Astrocyte (in vitro differentiated cells and primary cell): ENCODE results near the gene TRMT112. TPM values are rescaled to one million over a fixed set of nuclear protein-coding genes. Genes with fewer than 3 reads are reported as not detected.

Experiments
- DNase-seq: peaks from one replicate; pipeline ENCODE4 v3.0.0-alpha.2; 2010; ENCODE audit warnings: low read depth
- FAIRE-seq: peaks from 2 replicates; lab custom pipeline; 2011; peaks lifted over from hg19 to GRCh38; lab: Jason Lieb, UNC
- H2AFZ ChIP-seq: 2 replicates; pipeline ENCODE4 v1.6.0; 2012; ENCODE audit warnings: low read depth, low read length, inconsistent platforms
- H3K27ac ChIP-seq: 2 replicates; pipeline ENCODE4 v1.5.1; 2011; ENCODE audit warnings: low read depth, low read length, inconsistent platforms
- H3K27me3 ChIP-seq: 2 replicates; pipeline ENCODE4 v1.6.0; 2011; ENCODE audit warnings: low read length, inconsistent platforms; ENCODE audit not compliant: insufficient read depth
- H3K36me3 ChIP-seq: 2 replicates; pipeline ENCODE4 v1.5.1; 2011; ENCODE audit warnings: low read length, inconsistent platforms; ENCODE audit not compliant: insufficient read depth
- H3K4me1 ChIP-seq: 2 replicates; pipeline ENCODE4 v1.5.1; 2011; ENCODE audit warnings: low read length, inconsistent platforms; ENCODE audit not compliant: insufficient read depth
- H3K4me2 ChIP-seq: 2 replicates; pipeline ENCODE4 v1.6.0; 2012; ENCODE audit warnings: low read length, inconsistent platforms
- H3K4me3 ChIP-seq: 2 replicates; pipeline ENCODE4 v1.5.1; 2011; ENCODE audit warnings: low read depth, mild to moderate bottlenecking, low read length, inconsistent platforms; ENCODE audit not compliant: insufficient read depth
- H3K79me2 ChIP-seq: 2 replicates; pipeline ENCODE4 v1.6.0; 2012; ENCODE audit warnings: mild to moderate bottlenecking, low read length, inconsistent platforms; ENCODE audit not compliant: insufficient read depth
- H3K9ac ChIP-seq: 2 replicates; pipeline ENCODE4 v1.6.0; 2012; ENCODE audit warnings: mild to moderate bottlenecking, low read length, inconsistent platforms
- H3K9me3 ChIP-seq: 2 replicates; pipeline ENCODE4 v1.5.1; 2012; ENCODE audit warnings: low read depth, mild to moderate bottlenecking, low read length, inconsistent platforms; ENCODE audit not compliant: insufficient read depth
- H4K20me1 ChIP-seq: 2 replicates; pipeline ENCODE4 v1.6.0; 2012; ENCODE audit warnings: low read length, inconsistent platforms; ENCODE audit not compliant: insufficient read depth
- H3K27ac Mint-ChIP-seq: one replicate; pipeline ENCODE4 v1.8.0; 2021; ENCODE audit warnings: mild to moderate bottlenecking, mixed read lengths; ENCODE audit not compliant: unreplicated experiment
- H3K27me3 Mint-ChIP-seq: one replicate; pipeline ENCODE4 v1.8.0; 2021; ENCODE audit warnings: low read depth, mixed read lengths; ENCODE audit not compliant: unreplicated experiment
- H3K36me3 Mint-ChIP-seq: one replicate; pipeline ENCODE4 v1.8.0; 2021; ENCODE audit warnings: low read depth, mixed read lengths; ENCODE audit not compliant: unreplicated experiment
- H3K4me1 Mint-ChIP-seq: one replicate; pipeline ENCODE4 v1.8.0; 2021; ENCODE audit warnings: low read depth, mixed read lengths; ENCODE audit not compliant: unreplicated experiment
- H3K4me3 Mint-ChIP-seq: one replicate; pipeline ENCODE4 v1.8.0; 2021; ENCODE audit warnings: mild to moderate bottlenecking, moderate library complexity, mixed read lengths; ENCODE audit not compliant: unreplicated experiment
- H3K9me3 Mint-ChIP-seq: one replicate; pipeline ENCODE4 v1.8.0; 2021; ENCODE audit warnings: mild to moderate bottlenecking, mixed read lengths; ENCODE audit not compliant: unreplicated experiment
- CTCF ChIP-seq: IDR thresholded peaks from 2 replicates; pipeline ENCODE4 v1.5.1; 2011; ENCODE audit warnings: low read depth, mild to moderate bottlenecking, inconsistent platforms, low read length, moderate library complexity; ENCODE audit not compliant: insufficient read depth
- EZH2 ChIP-seq: IDR thresholded peaks from 2 replicates; pipeline ENCODE4 v1.6.1; 2012; ENCODE audit warnings: mild to moderate bottlenecking, low read length, inconsistent platforms; ENCODE audit not compliant: insufficient read depth
- total RNA-seq: library from RNA; stranded (reverse); gene quantifications from 2 replicates; pipeline ENCODE4 v1.2.1, GENCODE V29; 2021

TRMT112 gene
- total RNA-seq, 1 donor from 2014 or later = 146 TPM

GRCh38 chr11:64323373-64323772, 6.0 kb upstream of the TRMT112 start:
- Mint-ChIP-seq H3K27ac (no peak overlapping the region), H3K4me3 (no peak overlapping the region), H3K36me3 (peaks cover 18% of the 10 kb centered on the region), H3K9me3 (peaks cover 2% of the 10 kb centered on the region), H3K27me3 (peaks cover 3% of the 10 kb centered on the region), H3K4me1 (peaks cover 19% of the 10 kb centered on the region)
- Histone ChIP-seq H4K20me1 (peaks cover 28% of the 10 kb centered on the region), H3K4me1 (peaks cover 7% of the 10 kb centered on the region), H3K4me3 (no peak overlapping the region), H2AFZ (no peak overlapping the region), H3K27ac (no peak overlapping the region), H3K79me2 (peaks cover 9% of the 10 kb centered on the region), H3K4me2 (no peak overlapping the region), H3K36me3 (peaks cover 3% of the 10 kb centered on the region), H3K9ac (no peak overlapping the region), H3K9me3 (no peaks in the 10 kb centered on the region), H3K27me3 (no peaks in the 10 kb centered on the region)
- DNase-seq (no peak), FAIRE-seq (no peak)
- no peak for TF ChIP-seq CTCF
- TF ChIP-seq EZH2 = no peak

GRCh38 chr11:64322925-64323260, 5.5 kb upstream of the TRMT112 start:
- peaks cover 2% of the 10 kb centered on the region for H3K9me3 Mint-ChIP-seq

More at GRCh38 chr11:64322925-64323260, 5.5 kb upstream of the TRMT112 start:
- H3K4me2 ChIP-seq = no peak overlapping the region
- H3K9me3 ChIP-seq = no peaks in the 10 kb centered on the region
- Mint-ChIP-seq H3K4me3 (no peak overlapping the region), H3K27me3 (peaks cover 1% of the 10 kb centered on the region), H3K27ac (no peak overlapping the region), H3K36me3 (peaks cover 18% of the 10 kb centered on the region), H3K4me1 (peaks cover 19% of the 10 kb centered on the region)
- TF ChIP-seq CTCF = no peak
- TF ChIP-seq EZH2 = no peak
- no peak for DNase-seq
- H3K27ac ChIP-seq = no peak overlapping the region
- H2AFZ ChIP-seq = no peak overlapping the region
- H3K4me3 ChIP-seq = no peak overlapping the region
- FAIRE-seq = no peak
- peaks cover 3% of the 10 kb centered on the region for H3K36me3 ChIP-seq
- H3K9ac ChIP-seq = no peak overlapping the region
- peaks cover 9% of the 10 kb centered on the region for H3K79me2 ChIP-seq
- H3K27me3 ChIP-seq = no peaks in the 10 kb centered on the region
- peaks cover 7% of the 10 kb centered on the region for H3K4me1 ChIP-seq
- peaks cover 28% of the 10 kb centered on the region for H4K20me1 ChIP-seq
